ACHN (cell line): ENCODE measurements around the gene IQGAP2.

Experiments
- DNase-seq: peaks from one replicate; pipeline ENCODE4 v3.0.0-alpha.2; 2015
- in situ Hi-C: cut with HindIII; loops from 2 replicates; pipeline ENCODE4 v1.10.0; 2017; ENCODE audit warnings: low sequenced_read_pairs, low pct_ligation_motif_present, low pct_unique_long_range_greater_than_20kb

Gene IQGAP2

DNA sequence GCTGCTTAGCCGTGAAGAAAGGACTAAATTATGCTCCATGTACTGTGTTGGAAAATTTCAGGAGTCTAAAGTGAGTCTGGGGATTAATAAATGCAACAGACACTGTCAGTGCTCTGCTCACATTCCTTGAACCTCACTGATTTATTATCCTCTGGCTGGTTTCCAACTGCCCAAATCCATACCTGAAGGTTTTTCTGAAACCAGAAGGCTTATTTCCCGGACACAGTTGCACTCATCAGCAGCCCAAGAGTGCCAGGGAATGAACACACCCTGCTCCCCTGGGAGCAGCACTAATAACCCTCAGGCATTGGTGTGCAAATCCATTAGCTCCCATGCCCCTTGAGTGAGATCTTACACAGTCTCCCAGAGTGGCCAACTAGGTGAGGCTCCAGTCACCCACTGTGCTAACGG lies 351.6 kb downstream of the IQGAP2 start:
- DNase-seq: no peak
- in situ Hi-C loops: no loop called here

DNA sequence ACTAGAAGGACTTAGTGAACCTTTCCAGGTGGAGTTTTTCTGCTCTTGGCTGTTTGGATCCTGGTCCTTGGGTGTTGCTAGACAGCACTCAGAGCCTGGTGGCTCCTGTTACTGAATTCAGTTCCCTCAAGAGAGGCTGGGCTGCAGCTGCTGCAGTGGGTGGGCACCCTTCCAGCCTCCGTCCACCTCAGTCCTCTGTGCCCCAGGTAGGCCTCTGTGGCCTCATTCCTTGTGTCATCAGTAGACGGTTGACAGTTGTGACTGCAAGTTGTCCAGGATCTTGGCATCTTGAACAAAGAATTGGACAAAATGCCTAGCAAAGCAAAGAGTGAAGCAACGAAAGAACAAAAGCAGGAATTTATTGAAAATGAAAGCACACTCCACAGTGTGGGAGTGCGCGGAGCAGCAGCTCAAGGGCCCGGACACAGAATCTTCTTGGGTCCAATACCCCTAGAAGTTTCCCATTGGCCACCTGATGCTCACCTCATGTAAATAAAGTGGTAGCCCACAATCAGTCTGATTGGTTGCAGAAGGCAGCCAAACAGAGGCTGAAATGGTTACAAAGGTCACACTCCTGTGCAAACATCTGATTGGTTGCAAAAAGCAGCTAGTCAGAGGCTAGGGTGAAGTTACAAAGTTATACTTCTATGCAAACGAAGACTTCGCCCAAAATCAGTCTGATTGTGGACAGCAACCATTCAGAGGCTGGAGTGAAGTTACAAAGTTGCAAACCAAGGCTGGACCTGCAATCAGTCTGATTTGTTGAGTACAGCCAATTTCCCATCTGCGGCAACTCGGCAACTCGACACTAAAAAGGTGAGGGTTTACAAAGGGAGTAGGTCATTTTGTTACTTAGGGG lies 352.9 kb downstream of the IQGAP2 start:
- in situ Hi-C loops: no loop called here
- DNase-seq: no peak

DNA sequence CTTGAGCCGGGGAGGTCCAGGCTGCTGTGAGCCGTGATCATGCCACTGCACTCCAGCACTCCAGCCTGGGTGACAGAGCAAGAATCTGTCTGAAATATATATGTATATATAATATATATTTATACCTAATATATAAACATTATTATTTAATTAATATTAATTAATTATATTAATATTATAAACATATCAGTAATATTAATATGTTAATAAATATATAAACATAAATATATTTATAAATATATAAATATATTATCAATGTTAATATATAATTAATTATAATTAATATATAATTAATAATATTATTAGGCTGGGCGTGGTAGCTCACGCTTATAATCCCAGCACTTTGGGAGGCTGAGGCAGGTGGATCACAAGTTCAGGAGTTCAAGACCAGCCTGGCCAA lies 354.0 kb downstream of the IQGAP2 start:
- no peak for DNase-seq

More for the DNA sequence above, 354.0 kb downstream of the IQGAP2 start:
- in situ Hi-C loops: no loop called here
